ENCODE measurements around the gene OR2T27. TPM values are rescaled to one million over a fixed set of nuclear protein-coding genes. Genes with fewer than 3 reads are reported as not detected.

OR2T27 gene
- total and polyA plus RNA-seq, 2 of the 4 experiments (the other 2 are of a cell fraction), result not detected

DNA sequence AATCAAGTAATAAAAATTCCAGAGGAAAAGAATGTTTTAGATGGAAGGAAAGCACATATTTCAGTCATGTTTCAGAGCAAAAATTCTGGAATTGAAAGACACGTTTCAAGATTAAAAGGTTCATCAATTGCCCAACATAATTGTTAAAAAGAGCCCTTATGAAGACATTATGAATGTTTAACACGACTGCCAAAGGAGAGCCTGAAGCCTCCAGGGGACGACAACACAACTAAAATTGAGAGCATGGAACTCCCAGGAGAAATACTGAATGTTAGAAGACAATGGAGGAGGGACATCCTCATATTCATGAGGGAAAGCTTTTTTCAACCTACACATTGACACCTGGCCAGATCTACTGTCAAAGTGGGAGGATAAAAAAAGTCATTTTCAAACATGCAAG, 36.5 kb downstream of the OR2T27 start:
- Histone ChIP-seq H3K18ac (ENCODE audit: low read depth, low read length) (no peak overlapping the region), H4K91ac (ENCODE audit: insufficient read depth, low read depth, low read length) (no peak overlapping the region), H4K20me1 (ENCODE audit: insufficient read depth, low read length) (no peaks in the 10 kb centered on the region), H3K9me3 (ENCODE audit: control insufficient read depth, insufficient read depth, low read length) (no peaks in the 10 kb centered on the region), H3K23ac (ENCODE audit: low read depth, low read length) (no peak overlapping the region), H2BK20ac (ENCODE audit: low read depth, low read length) (no peak overlapping the region), H2BK120ac (ENCODE audit: low read depth, low read length) (no peak overlapping the region), H3K4me3 (ENCODE audit: insufficient read depth, low read depth, low read length) (no peak overlapping the region), H3K9me1 (ENCODE audit: insufficient read depth, low read length) (no peaks in the 10 kb centered on the region), H3K4me2 (ENCODE audit: low read depth, low read length) (no peak overlapping the region), H3K4ac (ENCODE audit: low read depth, low read length) (no peak overlapping the region), H3K36me3 (ENCODE audit: control insufficient read depth, insufficient read depth, low read length) (no peaks in the 10 kb centered on the region), H3K27me3 (ENCODE audit: control insufficient read depth, insufficient read depth, low read length) (no peaks in the 10 kb centered on the region), H3K79me1 (ENCODE audit: low read depth in 1 of 2, low read length in 2 of 2) (no peaks in the 10 kb centered on the region), H2AFZ (replicated peaks; ENCODE audit: low read length, poor library complexity) (no peak overlapping the region), H2AK9ac (replicated peaks; ENCODE audit: low read depth, low read length, poor library complexity) (no peak overlapping the region), H4K8ac (ENCODE audit: low read depth in 2 of 2, low read length in 2 of 2) (no peak overlapping the region), H3K14ac (replicated peaks; ENCODE audit: low read depth, low read length) (no peak overlapping the region), H2BK5ac (ENCODE audit: low read depth, low read length, poor library complexity, severe bottlenecking) (no peak overlapping the region), H3K27ac (ENCODE audit: insufficient read depth, low read length) (no peak overlapping the region), H3K9ac (ENCODE audit: low read depth, low read length) (no peak overlapping the region), H3K56ac (ENCODE audit: extremely low read depth, insufficient read depth, low read length) (no peak overlapping the region), H2AK5ac (ENCODE audit: low read depth, low read length) (no peak overlapping the region), H3K4me1 (ENCODE audit: control insufficient read depth, insufficient read depth, low read length) (no peaks in the 10 kb centered on the region), H2BK15ac (ENCODE audit: low read depth, low read length) (no peak overlapping the region), H4K5ac (ENCODE audit: low read depth, low read length) (no peak overlapping the region)
- BruUV-seq (replicated peaks), result no TSS peak
- in situ Hi-C loops (cut with MboI; ENCODE audit: low sequenced_read_pairs), result no loop called here
- no CpG with 5 or more reads among the region's 3 CpGs for WGBS, 2 experiments (ENCODE audit: extremely low coverage in 2 of 2, insufficient read length in 1 of 2)
- ChIA-PET CTCF (no interaction called here), POLR2A (ENCODE audit: unreplicated experiment) (no interaction called here)
- ATAC-seq (ENCODE audit: low read depth) (no peak), DNase-seq (peak; percentile 0)
- TF ChIP-seq CTCF (conservative IDR thresholded peaks at IDR 0.05; ENCODE audit: low read depth, low read length) (peak; percentile 36; the same call in 1 of the 2 replicates), FOS (IDR thresholded peaks at IDR 0.05; ENCODE audit: low read depth, low read length) (no peak), MXI1 (IDR thresholded peaks at IDR 0.05; ENCODE audit: borderline replicate concordance, low read depth, low read length) (no peak), NFE2L2 (IDR thresholded peaks at IDR 0.05; ENCODE audit: low read depth, low read length) (no peak), CEBPB (IDR thresholded peaks at IDR 0.05; ENCODE audit: low read depth, low read length) (no peak)
- dilution Hi-C loops (cut with HindIII; ENCODE audit: low sequenced_read_pairs, unreplicated experiment), result no loop called here
- intact Hi-C loops (cut with micrococcal nuclease), result no loop called here

All from IMR-90 (cell line).